Naive thymus-derived CD4-positive, alpha-beta T cell (primary cell): Measurements from ENCODE around the gene SRSF9. TPM values are rescaled to one million over a fixed set of nuclear protein-coding genes. Genes with fewer than 3 reads are reported as not detected.
A peak's percentile ranks its signal among the peaks of the same experiment; 100 is the strongest.

ENCODE experiments used
- ATAC-seq: fragments of 150-1000 bp; cut with Tn5 transposase; 2 replicates; pipeline ENCODE4 v1.10.0; 2021; ENCODE audit warnings: mild to moderate bottlenecking, moderate library complexity
- CTCF ChIA-PET: fragments of 350-600 bp; sonication (Branson Sonifier 250); formaldehyde crosslinking; loops from one replicate; lab custom pipeline; 2021; ENCODE audit warnings: antibody characterized with exemption; lab: Charles Lee
- POLR2A ChIA-PET: fragments of 350-600 bp; sonication (Branson Sonifier 250); formaldehyde crosslinking; loops from one replicate; lab custom pipeline; 2021; ENCODE audit warnings: antibody characterized with exemption, inconsistent platforms; lab: Charles Lee
- DNase-seq, 9 donors: peaks; one replicate each; pipeline versions ENCODE4 v3.0.0 to v3.0.0-alpha.2; 2020 to 2022; ENCODE audit warnings: mixed read lengths in 1 of 9
- H3K27ac ChIP-seq: one replicate; pipeline ENCODE4 v1.7.0; 2013; ENCODE audit warnings: mild to moderate bottlenecking, low read depth, low read length, moderate library complexity
- H3K27me3 ChIP-seq, 2 donors: one replicate each; pipeline ENCODE4 v1.7.0; 2013; ENCODE audit warnings: low read length in 2 of 2, mild to moderate bottlenecking in 2 of 2, moderate library complexity in 2 of 2; ENCODE audit not compliant: control insufficient read depth in 2 of 2, insufficient read depth in 2 of 2
- H3K36me3 ChIP-seq, 3 experiments: 1 replicate in 2 of 3; 2 replicates in 1 of 3; pipeline ENCODE4 v1.7.0; 2013; ENCODE audit warnings: low read length in 3 of 3, mild to moderate bottlenecking in 3 of 3, moderate library complexity in 1 of 3; ENCODE audit not compliant: insufficient read depth in 3 of 3, control insufficient read depth in 2 of 3
- H3K4me1 ChIP-seq, 2 donors: one replicate each; pipeline ENCODE4 v1.7.0; 2013; ENCODE audit warnings: low read length in 2 of 2, mild to moderate bottlenecking in 2 of 2, moderate library complexity in 1 of 2; ENCODE audit not compliant: control insufficient read depth in 2 of 2, insufficient read depth in 2 of 2
- H3K4me3 ChIP-seq: 2 replicates; pipeline ENCODE4 v1.7.0; 2013; ENCODE audit warnings: mild to moderate bottlenecking, low read length
- H3K9me3 ChIP-seq, 3 experiments: 1 replicate in 2 of 3; 2 replicates in 1 of 3; pipeline ENCODE4 v1.7.0; 2013; ENCODE audit warnings: low read length in 3 of 3; ENCODE audit not compliant: control insufficient read depth in 2 of 3
- H3K27ac Mint-ChIP-seq, 9 donors: one replicate each; pipeline ENCODE4 v1.8.0; 2020 to 2022; ENCODE audit warnings: mixed read lengths in 9 of 9, mild to moderate bottlenecking in 8 of 9, moderate library complexity in 5 of 9, inconsistent platforms in 2 of 9
- H3K27me3 Mint-ChIP-seq, 5 donors: one replicate each; pipeline ENCODE4 v1.8.0; 2021 to 2022; ENCODE audit warnings: mixed read lengths in 5 of 5, mild to moderate bottlenecking in 1 of 5
- H3K36me3 Mint-ChIP-seq, 5 donors: one replicate each; pipeline ENCODE4 v1.8.0; 2020 to 2022; ENCODE audit warnings: mixed read lengths in 5 of 5, mild to moderate bottlenecking in 3 of 5, inconsistent platforms in 1 of 5
- H3K4me1 Mint-ChIP-seq, 7 donors: one replicate each; pipeline ENCODE4 v1.8.0; 2020 to 2022; ENCODE audit warnings: mixed read lengths in 7 of 7, mild to moderate bottlenecking in 3 of 7, inconsistent platforms in 1 of 7
- H3K4me3 Mint-ChIP-seq, 10 donors: one replicate each; pipeline ENCODE4 v1.8.0; 2020 to 2022; ENCODE audit warnings: mild to moderate bottlenecking in 10 of 10, mixed read lengths in 10 of 10, moderate library complexity in 6 of 10, inconsistent platforms in 2 of 10
- H3K9me3 Mint-ChIP-seq, 11 donors: one replicate each; pipeline ENCODE4 v1.8.0; 2020 to 2022; ENCODE audit warnings: mixed read lengths in 11 of 11, mild to moderate bottlenecking in 4 of 11, inconsistent platforms in 1 of 11, moderate library complexity in 1 of 11
- intact Hi-C, 2 donors: fragments of 100-400 bp; cut with micrococcal nuclease; formaldehyde crosslinking; loops; one replicate each; pipeline ENCODE4 v1.15.1; 2023
- polyA plus RNA-seq, 2 donors: library from polyadenylated mRNA; unstranded; fragments of 300-500 nt; fragmentation: Illumina TruSeq; gene quantifications; one replicate each; pipeline ENCODE4 v1.2.3, GENCODE V29; 2021
- total RNA-seq, 6 experiments: library from RNA in 5 of 6; stranded (reverse) in 5 of 6; gene quantifications; 1 replicate in 5 of 6; 2 replicates in 1 of 6; pipeline ENCODE4 v1.2.3 and lab custom pipeline; 2021 to 2026

The SRSF9 gene
- total and polyA plus RNA-seq, 7 experiments from 2014 or later, result 136 to 191 (median 148) TPM

DNA sequence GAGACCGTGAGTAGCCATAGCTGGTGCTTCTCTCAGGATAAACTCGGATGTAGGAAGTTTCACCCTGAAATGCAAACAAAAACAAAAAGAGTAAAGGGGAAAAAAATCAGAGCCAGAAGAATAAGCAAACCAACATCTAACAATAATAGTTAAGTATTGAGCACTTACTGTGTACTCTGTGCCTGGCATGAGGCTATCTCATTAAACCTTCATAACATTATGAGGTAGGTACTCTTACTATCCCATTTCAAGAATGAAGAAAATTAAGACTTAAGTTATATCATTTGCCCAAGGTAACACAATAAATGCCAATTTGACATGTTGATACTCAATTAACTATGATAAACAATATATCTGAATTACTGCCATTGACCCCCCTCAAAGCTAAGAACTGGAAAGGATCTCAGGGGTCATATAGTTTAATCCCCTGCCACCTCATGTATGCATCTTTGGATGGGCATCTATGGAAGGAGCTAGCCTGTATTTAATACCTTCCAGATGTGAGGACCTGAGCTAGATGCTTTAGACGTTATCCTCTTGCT lies 7.4 kb downstream of the SRSF9 start:
- POLR2A ChIA-PET, result interaction anchor here (0.6 to 1.8 kb wide), 3 partner anchors 10 to 222 kb away, joined by 3 to 6 read pairs (median 6); no protein-coding TSS in a partner anchor
- H3K9me3 ChIP-seq, result no peaks in the 10 kb centered on the region
- Mint-ChIP-seq H3K4me1 (peaks cover 12 to 26% (median 24%) of the 10 kb centered on the region in 7 donors), H3K27ac (peak overlapping the region in 2 of 9 donors; percentile 16 to 67), H3K27me3 (no peaks in the 10 kb centered on the region), H3K36me3 (peaks cover 4 to 44% (median 15%) of the 10 kb centered on the region in 5 donors), H3K9me3 (no peaks in the 10 kb centered on the region), H3K4me3 (no peak overlapping the region)
- peaks cover 0 to 9% of the 10 kb centered on the region in 2 donors for H3K4me1 ChIP-seq
- no peaks in the 10 kb centered on the region for H3K27me3 ChIP-seq
- intact Hi-C loops, result no loop called here
- DNase-seq, result no peak
- no peak overlapping the region for H3K4me3 ChIP-seq
- peaks cover 26 to 82% (median 61%) of the 10 kb centered on the region in 3 experiments for H3K36me3 ChIP-seq
- no peak for ATAC-seq
- CTCF ChIA-PET, result no interaction called here
- no peak overlapping the region for H3K27ac ChIP-seq

DNA sequence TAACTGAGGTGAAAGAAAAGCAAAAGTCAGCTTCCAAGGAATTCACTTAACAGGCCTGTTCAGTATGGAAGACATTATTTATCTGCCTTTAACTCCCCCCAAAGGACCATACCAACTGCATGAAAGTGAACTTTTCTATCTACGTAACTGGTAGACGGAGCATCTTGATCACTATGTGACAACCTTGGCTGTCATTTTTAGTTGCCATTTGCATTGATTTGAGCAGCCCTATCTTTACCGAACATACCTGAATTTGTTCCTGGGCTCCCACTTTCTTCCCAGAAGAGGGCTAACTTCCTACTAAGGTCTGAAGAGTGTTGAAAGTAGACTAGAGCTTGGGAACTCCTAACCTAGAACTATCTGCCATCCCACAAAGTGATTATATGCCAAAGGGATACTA lies 9.4 kb downstream of the SRSF9 start:
- DNase-seq, result no peak
- intact Hi-C loops, result no loop called here
- Histone ChIP-seq H3K36me3 (peaks cover 26 to 91% (median 56%) of the 10 kb centered on the region in 3 experiments), H3K9me3 (no peaks in the 10 kb centered on the region), H3K4me1 (no peaks in the 10 kb centered on the region), H3K27me3 (no peaks in the 10 kb centered on the region), H3K27ac (no peak overlapping the region), H3K4me3 (no peak overlapping the region)
- Mint-ChIP-seq H3K36me3 (peaks cover under 1 to 46% (median 19%) of the 10 kb centered on the region in 5 donors), H3K4me3 (no peak overlapping the region), H3K4me1 (peaks cover 1 to 20% (median 5%) of the 10 kb centered on the region in 7 donors), H3K27me3 (no peaks in the 10 kb centered on the region), H3K27ac (no peak overlapping the region), H3K9me3 (no peaks in the 10 kb centered on the region)
- ChIA-PET CTCF (interaction anchor here (0.6 to 2.3 kb wide), 2 partner anchors 9 to 61 kb away, joined by 3 to 6 read pairs; partner anchors contain the start of gene SRSF9), POLR2A (interaction anchor here (2.1 kb wide), 1 partner anchor 14 kb away, joined by 6 read pairs; the partner anchor contains the start of genes GATC and TRIAP1)
- no peak for ATAC-seq

DNA sequence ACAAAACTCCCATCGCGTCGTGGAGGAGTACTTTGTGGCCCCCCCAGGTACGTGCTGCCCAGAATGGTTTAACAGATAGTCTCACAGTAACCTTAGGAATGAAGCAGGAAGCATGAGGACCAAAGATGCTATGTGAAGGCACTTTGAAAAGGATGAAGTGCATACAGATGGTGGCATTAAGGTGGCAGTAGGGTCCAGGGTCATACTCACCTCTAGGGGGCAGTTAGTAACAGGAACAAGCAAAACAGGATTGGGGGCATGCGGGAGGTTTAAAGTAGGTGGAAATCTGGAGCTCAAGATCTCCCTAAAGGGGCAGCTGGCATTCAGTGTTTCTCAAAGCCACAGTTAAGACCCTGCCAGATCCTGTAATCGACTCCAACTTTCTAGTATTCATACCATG lies 12.4 kb downstream of the SRSF9 start:
- DNase-seq (no peak), ATAC-seq (peak; percentile 40)
- Histone ChIP-seq H3K9me3 (no peaks in the 10 kb centered on the region), H3K4me3 (no peak overlapping the region), H3K36me3 (peaks cover 8 to 74% (median 35%) of the 10 kb centered on the region in 3 experiments), H3K27me3 (no peaks in the 10 kb centered on the region), H3K27ac (no peak overlapping the region), H3K4me1 (no peaks in the 10 kb centered on the region)
- Mint-ChIP-seq H3K4me3 (no peak overlapping the region), H3K27ac (peak overlapping the region in 4 of 9 donors; percentile 9 to 72 (median 54)), H3K27me3 (no peaks in the 10 kb centered on the region), H3K9me3 (no peaks in the 10 kb centered on the region), H3K4me1 (peaks cover 0 to 21% (median 4%) of the 10 kb centered on the region in 7 donors), H3K36me3 (peaks cover 0 to 27% (median 14%) of the 10 kb centered on the region in 5 donors)
- intact Hi-C loops, result no loop called here
- ChIA-PET CTCF (interaction anchor here (0.7 to 1.6 kb wide), 3 partner anchors 10 to 516 kb away, joined by 3 to 6 read pairs (median 5); no protein-coding TSS in a partner anchor), POLR2A (interaction anchor here (0.6 to 2.9 kb wide), 4 partner anchors 10 to 1788 kb away, joined by 3 to 24 read pairs (median 3); partner anchors contain the start of gene SRSF9)

DNA sequence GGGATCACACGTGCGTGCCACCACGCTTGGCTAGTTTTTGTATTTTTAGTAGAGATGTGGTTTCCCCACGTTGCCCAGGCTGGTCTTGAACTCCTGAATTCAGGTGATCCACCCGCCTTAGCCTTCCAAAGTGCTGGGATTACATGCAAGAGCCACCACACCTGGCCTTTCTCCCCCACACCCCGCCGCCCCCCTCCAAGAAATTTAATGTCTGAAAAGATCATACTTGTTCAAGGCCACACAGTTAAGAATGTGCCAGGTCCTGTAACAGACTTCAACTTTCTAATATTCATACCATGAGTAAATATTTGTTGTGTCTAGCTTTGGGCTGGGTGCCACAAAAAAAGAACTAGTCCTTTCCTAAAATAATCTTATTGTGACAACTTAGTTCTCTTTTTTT lies 14.2 kb downstream of the SRSF9 start:
- Mint-ChIP-seq H3K9me3 (no peaks in the 10 kb centered on the region), H3K27me3 (no peaks in the 10 kb centered on the region), H3K27ac (no peak overlapping the region), H3K4me3 (peak overlapping the region in 1 of 10 donors; percentile 45), H3K36me3 (peaks cover 0 to 22% (median 12%) of the 10 kb centered on the region in 5 donors), H3K4me1 (peaks cover 0 to 19% (median 4%) of the 10 kb centered on the region in 7 donors)
- no peaks in the 10 kb centered on the region for H3K4me1 ChIP-seq
- H3K27me3 ChIP-seq, result no peaks in the 10 kb centered on the region
- H3K36me3 ChIP-seq, result peaks cover 6 to 62% (median 25%) of the 10 kb centered on the region in 3 experiments
- no peak overlapping the region for H3K4me3 ChIP-seq
- CTCF ChIA-PET, result interaction anchor here (0.6 kb wide), 1 partner anchor 397 kb away, joined by 3 read pairs; no protein-coding TSS in a partner anchor
- H3K9me3 ChIP-seq, result no peaks in the 10 kb centered on the region
- DNase-seq, result no peak
- ATAC-seq, result no peak
- intact Hi-C loops, result loop anchor here in 1 of 2 donors (2.0 kb wide), 1 partner anchor 13 kb away; the partner anchor contains the start of gene SRSF9
- H3K27ac ChIP-seq, result no peak overlapping the region
- POLR2A ChIA-PET, result interaction anchor here (1.2 kb wide), 1 partner anchor 13 kb away, joined by 4 read pairs; no protein-coding TSS in a partner anchor

DNA sequence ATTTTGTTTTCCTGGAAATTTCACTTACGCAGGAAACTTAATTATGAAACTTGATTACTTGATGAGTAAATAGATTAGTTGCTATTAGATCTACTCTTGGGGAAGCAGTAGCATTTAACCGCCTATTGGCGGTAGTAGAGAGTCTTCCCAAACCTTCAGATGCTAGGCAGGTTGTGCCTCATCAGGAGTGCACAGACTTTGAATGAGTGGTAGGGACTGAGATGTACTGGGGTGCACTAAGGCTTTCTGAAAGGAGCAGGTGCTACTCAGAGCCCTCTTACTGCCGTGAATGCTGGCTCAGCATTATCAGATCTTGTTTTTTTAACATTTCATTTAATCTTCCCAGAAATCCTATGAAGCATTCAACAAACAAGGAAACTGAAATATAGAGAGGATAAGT lies 15.6 kb downstream of the SRSF9 start:
- H3K36me3 ChIP-seq, result peaks cover 3 to 49% (median 17%) of the 10 kb centered on the region in 3 experiments

DNA sequence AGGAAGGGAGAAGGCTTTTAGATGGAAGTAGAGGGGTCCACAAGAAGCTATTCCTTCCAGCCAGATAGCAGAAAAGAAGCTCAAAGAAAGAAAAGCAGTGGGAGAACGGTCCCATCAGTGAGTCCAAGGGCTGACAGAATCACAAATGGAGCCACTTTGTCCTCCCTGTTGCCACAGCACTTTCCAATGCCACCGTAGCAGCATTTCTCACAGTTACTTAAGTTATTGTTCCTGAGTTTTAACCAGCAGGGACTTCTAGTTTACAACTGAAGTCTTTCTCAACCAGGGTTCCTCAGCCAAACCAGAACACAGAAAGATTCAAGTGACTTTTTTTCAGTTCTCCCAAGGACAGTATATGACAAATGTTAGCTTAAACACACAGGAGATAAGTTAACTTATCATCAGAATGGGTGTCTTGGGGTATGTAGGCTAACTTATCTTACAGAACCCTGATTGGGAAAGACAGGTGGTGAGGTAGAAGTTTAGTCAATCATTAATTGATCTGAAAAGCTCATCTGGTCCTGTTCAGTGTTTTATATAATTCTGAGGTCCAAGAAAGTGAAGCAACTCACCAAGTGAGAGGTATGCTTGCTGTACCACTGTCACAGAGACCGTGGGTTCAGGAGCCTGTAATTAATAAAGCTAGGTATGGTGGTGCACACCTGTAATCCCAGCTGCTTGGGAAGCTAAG lies 16.3 kb downstream of the SRSF9 start:
- H3K27ac Mint-ChIP-seq, result peak overlapping the region in 2 of 9 donors; percentile 42 to 65
- Histone ChIP-seq H3K4me3 (no peak overlapping the region), H3K9me3 (no peaks in the 10 kb centered on the region), H3K36me3 (peaks cover 3 to 42% (median 10%) of the 10 kb centered on the region in 3 experiments), H3K27ac (no peak overlapping the region), H3K4me1 (peaks cover 0 to 3% of the 10 kb centered on the region in 2 donors), H3K27me3 (no peaks in the 10 kb centered on the region)
- H3K9me3 Mint-ChIP-seq, result no peaks in the 10 kb centered on the region
- ChIA-PET CTCF (interaction anchor here (0.7 to 2.0 kb wide), 8 partner anchors 9 to 151 kb away, joined by 3 to 13 read pairs (median 4); partner anchors contain the start of gene SIRT4), POLR2A (interaction anchor here (0.9 to 2.1 kb wide), 3 partner anchors 9 to 15 kb away, joined by 3 to 4 read pairs (median 4); no protein-coding TSS in a partner anchor)
- H3K4me3 Mint-ChIP-seq, result no peak overlapping the region
- intact Hi-C loops, result no loop called here
- no peak for DNase-seq
- H3K27me3 Mint-ChIP-seq, result no peaks in the 10 kb centered on the region
- ATAC-seq, result no peak
- peaks cover 0 to 17% (median 7%) of the 10 kb centered on the region in 5 donors for H3K36me3 Mint-ChIP-seq
- H3K4me1 Mint-ChIP-seq, result peaks cover 5 to 16% (median 8%) of the 10 kb centered on the region in 7 donors

More for the DNA sequence above, 15.6 kb downstream of the SRSF9 start:
- H3K4me3 ChIP-seq, result no peak overlapping the region
- DNase-seq, result peak in 4 of 9 donors; percentile 23 to 41 (median 28)
- no peaks in the 10 kb centered on the region for H3K9me3 Mint-ChIP-seq
- H3K4me3 Mint-ChIP-seq, result no peak overlapping the region
- ChIA-PET POLR2A (interaction anchor here (0.6 kb wide), 1 partner anchor 8 kb away, joined by 3 read pairs; the partner anchor contains the start of genes GATC and TRIAP1), CTCF (interaction anchor here (1.2 to 2.0 kb wide), 2 partner anchors 15 to 151 kb away, joined by 3 to 5 read pairs; partner anchors contain the start of gene SIRT4)
- peak overlapping the region in 3 of 9 donors; percentile 30 to 65 (median 42) for H3K27ac Mint-ChIP-seq
- intact Hi-C loops, result loop anchor here in 1 of 2 donors (1.0 to 2.0 kb wide), 2 partner anchors 15 kb away; partner anchors contain the start of gene SRSF9
- H3K4me1 Mint-ChIP-seq, result peaks cover 5 to 16% (median 8%) of the 10 kb centered on the region in 7 donors
- ATAC-seq, result peak; percentile 90
- H3K36me3 Mint-ChIP-seq, result peaks cover 0 to 19% (median 8%) of the 10 kb centered on the region in 5 donors
- no peaks in the 10 kb centered on the region for H3K9me3 ChIP-seq
- H3K27ac ChIP-seq, result no peak overlapping the region
- H3K4me1 ChIP-seq, result peaks cover 0 to 3% of the 10 kb centered on the region in 2 donors
- no peaks in the 10 kb centered on the region for H3K27me3 Mint-ChIP-seq
- no peaks in the 10 kb centered on the region for H3K27me3 ChIP-seq
